Stomach (tissue), 4 donors: ENCODE data around the gene CBFA2T3.

Experiments used
- CTCF ChIP-seq, 7 experiments: fragments of 450-650 bp in 4 of 7; fragments of 200-600 bp in 3 of 7; sonication (generic) in 3 of 7; IDR thresholded peaks; one replicate each; pipeline ENCODE4 v1.5.1; 2016 to 2019; ENCODE audit warnings: antibody characterized with exemption in 7 of 7, control low read depth in 2 of 7, mild to moderate bottlenecking in 1 of 7
- EP300 ChIP-seq: sonication (generic); formaldehyde crosslinking; IDR thresholded peaks from one replicate; pipeline ENCODE4 v1.6.1; 2017; ENCODE audit warnings: antibody characterized with exemption
- POLR2A ChIP-seq, 4 donors: fragments of 450-650 bp; IDR thresholded peaks; one replicate each; pipeline ENCODE4 v1.6.1; 2016; ENCODE audit warnings: antibody characterized with exemption in 4 of 4, control low read depth in 2 of 4, mild to moderate bottlenecking in 1 of 4, moderate library complexity in 1 of 4

GRCh38 chr16:88991813-88992350 is 14.9 kb upstream of the CBFA2T3 start:
- TF ChIP-seq CTCF (IDR thresholded peaks at IDR 0.05) = no peak
- TF ChIP-seq POLR2A (IDR thresholded peaks at IDR 0.05) = no peak
- no peak for TF ChIP-seq EP300
